Thoracic aorta (tissue), 2 donors: ENCODE data around the gene OVCH2. TPM values are rescaled to one million over a fixed set of nuclear protein-coding genes. Genes with fewer than 3 reads are reported as not detected.
"Not testable (repeated sequence)": the region's sequence is repeated elsewhere in the genome, so short reads cannot be mapped to it uniquely, and the experiment has no call there.

ENCODE experiments used
- ATAC-seq: fragments of 150-250 bp; one replicate; pipeline ENCODE4 v1.8.0; 2017; ENCODE audit warnings: low read depth; ENCODE audit not compliant: insufficient number of reproducible peaks, low FRiP score
- DNase-seq: peaks from one replicate; pipeline ENCODE4 v3.0.0-alpha.2; 2020; ENCODE audit warnings: low spot score
- H3K27ac ChIP-seq, 2 donors: fragments of 200-600 bp; sonication (generic); 1 replicate in 1 of 2; 2 replicates in 1 of 2; pipeline ENCODE4 v1.5.1; 2016; ENCODE audit warnings: mild to moderate bottlenecking in 2 of 2, moderate library complexity in 2 of 2
- H3K27me3 ChIP-seq: fragments of 200-600 bp; sonication (generic); replicated peaks from 2 replicates; pipeline ENCODE4 v1.6.0; 2016; ENCODE audit warnings: mild to moderate bottlenecking; ENCODE audit not compliant: insufficient read depth
- H3K36me3 ChIP-seq: fragments of 200-600 bp; sonication (generic); one replicate; pipeline ENCODE4 v1.5.1; 2016
- H3K4me1 ChIP-seq, 2 donors: fragments of 200-600 bp; sonication (generic); 1 replicate in 1 of 2; 2 replicates in 1 of 2; pipeline versions ENCODE4 v1.5.1 to v1.6.0; 2016; ENCODE audit warnings: low read depth in 2 of 2, mild to moderate bottlenecking in 1 of 2; ENCODE audit not compliant: control insufficient read depth in 1 of 2
- H3K4me3 ChIP-seq: fragments of 200-600 bp; sonication (generic); 2 replicates; pipeline ENCODE4 v1.5.1; 2016; ENCODE audit warnings: mild to moderate bottlenecking
- H3K9me3 ChIP-seq: fragments of 200-600 bp; sonication (generic); 2 replicates; pipeline ENCODE4 v1.5.1; 2016
- CTCF ChIP-seq: fragments of 200-600 bp; sonication (generic); IDR thresholded peaks from one replicate; pipeline ENCODE4 v1.5.1; 2019; ENCODE audit warnings: antibody characterized with exemption
- total RNA-seq, 2 donors: library from RNA; depleted of rRNA; stranded (reverse); fragments of >200 nt; gene quantifications; one replicate each; pipeline versions ENCODE4 v1.1.0 to v1.2.3, GENCODE V29; 2016

OVCH2 gene, protein sequence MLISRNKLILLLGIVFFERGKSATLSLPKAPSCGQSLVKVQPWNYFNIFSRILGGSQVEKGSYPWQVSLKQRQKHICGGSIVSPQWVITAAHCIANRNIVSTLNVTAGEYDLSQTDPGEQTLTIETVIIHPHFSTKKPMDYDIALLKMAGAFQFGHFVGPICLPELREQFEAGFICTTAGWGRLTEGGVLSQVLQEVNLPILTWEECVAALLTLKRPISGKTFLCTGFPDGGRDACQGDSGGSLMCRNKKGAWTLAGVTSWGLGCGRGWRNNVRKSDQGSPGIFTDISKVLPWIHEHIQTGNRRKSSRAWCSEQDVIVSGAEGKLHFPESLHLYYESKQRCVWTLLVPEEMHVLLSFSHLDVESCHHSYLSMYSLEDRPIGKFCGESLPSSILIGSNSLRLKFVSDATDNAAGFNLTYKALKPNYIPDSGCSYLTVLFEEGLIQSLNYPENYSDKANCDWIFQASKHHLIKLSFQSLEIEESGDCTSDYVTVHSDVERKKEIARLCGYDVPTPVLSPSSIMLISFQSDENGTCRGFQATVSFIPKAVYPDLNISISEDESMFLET
- total RNA-seq = 1 to 10 TPM; 1.2 to 1.5 TPM

DNA sequence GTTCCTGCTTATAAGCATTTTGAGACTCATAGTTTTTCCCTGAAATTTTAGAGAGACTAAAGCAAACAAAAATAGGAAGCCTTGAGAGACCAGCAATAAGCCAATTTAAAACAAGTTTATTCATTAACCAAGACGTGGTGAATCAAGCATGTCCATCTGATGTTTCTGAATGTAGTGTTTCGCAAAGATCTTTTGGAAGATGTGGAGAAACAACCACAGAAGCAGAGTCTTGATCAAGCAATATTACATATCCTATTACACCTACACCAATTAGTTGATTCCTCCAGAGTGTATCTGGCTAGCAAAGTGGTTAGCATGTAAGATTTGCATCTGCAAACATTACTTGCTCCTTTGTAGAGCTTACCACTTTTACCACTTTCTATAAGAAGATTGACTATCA lies at the start of gene OVCH2:
Gene OVCH2, minus strand, starts transcription at position 101 of the 400 bp plus-strand sequence. Its CDS starts 83 bp downstream, at position 18.
- ATAC-seq (no peak), DNase-seq (no peak)
- H3K4me1 ChIP-seq = no peaks in the 10 kb centered on the region
- no peaks in the 10 kb centered on the region for H3K27me3 ChIP-seq
- TF ChIP-seq CTCF = no peak
- H3K36me3 ChIP-seq = no peaks in the 10 kb centered on the region
- no peak within 1 kb of the TSS for H3K27ac ChIP-seq
- no peaks in the 10 kb centered on the region for H3K9me3 ChIP-seq
- no peak within 1 kb of the TSS for H3K4me3 ChIP-seq

DNA sequence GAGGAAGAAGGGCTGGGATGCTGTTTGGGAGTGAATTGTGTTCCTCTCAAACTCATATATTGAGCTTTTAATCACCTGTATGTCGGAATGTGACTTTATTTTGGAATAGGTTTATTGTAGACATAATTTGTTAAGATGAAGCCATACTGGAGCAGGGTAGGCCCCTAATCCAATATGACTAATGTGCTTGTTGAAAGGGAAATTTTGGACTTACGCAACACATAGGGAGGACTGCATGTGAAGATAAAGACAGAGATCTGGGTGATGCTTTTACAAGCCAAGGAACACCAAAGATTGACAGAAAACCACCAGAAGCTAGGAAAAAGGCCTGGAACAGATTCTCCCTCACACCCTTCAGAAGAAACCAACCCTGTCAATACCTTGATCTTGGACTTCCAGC lies 43.2 kb upstream of the OVCH2 start:
- no peaks in the 10 kb centered on the region for H3K4me1 ChIP-seq
- H3K4me3 ChIP-seq = no peak overlapping the region
- no peak overlapping the region for H3K27ac ChIP-seq
- DNase-seq (no peak), ATAC-seq (no peak)
- no peaks in the 10 kb centered on the region for H3K36me3 ChIP-seq
- no peaks in the 10 kb centered on the region for H3K27me3 ChIP-seq
- no peaks in the 10 kb centered on the region for H3K9me3 ChIP-seq
- TF ChIP-seq CTCF = no peak

GRCh38 chr11:7734767-7735166 lies 28.5 kb upstream of the OVCH2 start:
- H3K27me3 ChIP-seq, H3K4me1 ChIP-seq, H3K36me3 ChIP-seq, H3K4me3 ChIP-seq, H3K27ac ChIP-seq, ATAC-seq, H3K9me3 ChIP-seq, DNase-seq: not testable (repeated sequence)

GRCh38 chr11:7714786-7715185 lies 8.5 kb upstream of the OVCH2 start:
- ATAC-seq (no peak), DNase-seq (no peak)
- no peak overlapping the region for H3K4me3 ChIP-seq
- TF ChIP-seq CTCF = no peak
- H3K27ac ChIP-seq = no peak overlapping the region
- H3K9me3 ChIP-seq = no peaks in the 10 kb centered on the region
- H3K27me3 ChIP-seq = no peaks in the 10 kb centered on the region
- no peaks in the 10 kb centered on the region for H3K36me3 ChIP-seq
- H3K4me1 ChIP-seq = no peaks in the 10 kb centered on the region

- Histone ChIP-seq H3K27ac (no peak overlapping the region), H3K27me3 (no peaks in the 10 kb centered on the region), H3K36me3 (no peaks in the 10 kb centered on the region), H3K9me3 (no peaks in the 10 kb centered on the region), H3K4me3 (no peak overlapping the region), H3K4me1 (no peaks in the 10 kb centered on the region)
- TF ChIP-seq CTCF = no peak
- ATAC-seq (no peak), DNase-seq (no peak)
Observed at GRCh38 chr11:7703740-7704139, 2.5 kb downstream of the OVCH2 start.
